CD4-positive, alpha-beta T cell treated with Interleukin-6 for 4 hours (primary cell): ENCODE results near the gene PACSIN2.
"Not testable (repeated sequence)": the region's sequence is repeated elsewhere in the genome, so short reads cannot be mapped to it uniquely, and the experiment has no call there.

Source experiments
- DNase-seq: peaks from one replicate; pipeline ENCODE4 v3.0.0-alpha.2; 2020; ENCODE audit warnings: mixed read lengths

Gene PACSIN2

DNA sequence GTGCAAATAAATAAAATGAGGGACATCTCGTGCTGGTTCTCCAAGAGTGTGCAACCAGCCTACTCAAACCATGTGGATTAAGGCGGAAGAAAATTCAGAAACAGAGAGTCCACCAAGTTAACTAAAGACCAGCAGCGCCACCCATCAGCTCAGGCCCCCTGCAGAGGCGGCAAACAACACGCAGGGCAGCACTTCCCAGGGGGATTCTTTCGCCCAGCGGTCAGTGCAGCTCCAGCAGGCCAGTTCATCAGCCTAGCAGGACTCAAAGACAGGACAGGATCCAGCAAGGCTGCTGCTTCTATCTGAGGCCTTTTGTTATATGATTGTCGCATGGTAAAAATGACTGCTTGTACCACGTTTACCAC lies 51.7 kb downstream of the PACSIN2 start:
- no peak for DNase-seq

DNA sequence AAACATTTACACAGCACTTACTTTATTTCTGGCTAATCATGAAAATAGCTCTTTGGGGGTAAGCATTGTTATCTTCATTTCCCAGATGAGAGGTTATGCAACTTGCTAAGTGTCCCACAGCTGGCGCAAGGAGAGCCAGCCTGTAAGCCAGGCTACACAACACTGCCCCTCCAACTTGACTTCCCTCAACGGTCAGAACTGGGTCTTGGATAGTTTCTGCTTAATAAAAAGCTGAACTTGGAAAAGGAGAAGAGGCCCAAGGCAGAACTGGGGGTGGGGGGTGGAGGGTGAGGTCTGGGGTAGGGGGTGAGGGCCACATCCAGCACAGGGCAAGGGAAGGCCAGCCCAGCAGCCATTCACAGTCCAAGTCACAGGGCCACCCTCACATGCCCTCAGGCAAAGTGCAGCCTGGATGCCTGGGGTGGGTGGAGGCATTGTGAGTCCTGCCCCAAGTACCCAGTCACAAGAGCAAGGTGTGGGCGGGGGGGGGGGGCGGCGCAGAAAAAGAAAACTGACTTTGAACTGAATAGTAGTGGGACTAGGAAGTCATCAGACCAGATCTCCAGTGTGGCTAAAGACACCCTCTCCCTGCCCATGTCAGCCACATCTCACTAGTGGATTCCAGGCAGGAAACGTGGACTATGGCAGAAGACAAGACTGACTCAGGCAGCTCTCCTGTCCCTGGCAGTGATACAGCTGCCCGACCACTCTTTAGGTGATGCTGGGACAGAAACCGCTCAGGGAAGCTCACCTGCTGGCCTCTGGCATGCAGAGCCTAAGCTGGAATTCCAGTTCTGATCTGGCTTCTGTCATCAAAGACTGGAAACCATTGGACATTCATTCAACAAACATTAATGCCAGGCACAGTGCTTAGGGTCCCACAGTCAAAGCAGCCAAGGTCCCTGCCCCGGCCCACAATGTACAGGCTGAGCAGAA lies 52.4 kb downstream of the PACSIN2 start:
- DNase-seq = no peak

- DNase-seq = no peak
Measured at GRCh38 chr22:42961810-42962209, 53.1 kb downstream of the PACSIN2 start.

DNA sequence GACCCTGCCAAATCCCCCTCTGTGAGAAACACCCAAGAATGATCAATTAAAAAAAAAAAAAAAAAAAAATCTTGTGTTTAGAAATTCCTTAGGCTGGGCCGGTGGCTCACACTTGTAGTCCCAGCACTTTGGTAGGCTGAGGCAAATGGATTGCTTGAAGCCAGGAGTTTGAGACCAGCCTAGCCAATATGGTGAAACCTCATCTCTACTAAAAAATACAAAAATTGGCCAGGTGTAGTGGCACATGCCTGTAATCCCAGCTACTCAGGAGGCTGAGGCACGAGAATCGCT lies 53.6 kb downstream of the PACSIN2 start:
- DNase-seq = not testable (repeated sequence)

DNA sequence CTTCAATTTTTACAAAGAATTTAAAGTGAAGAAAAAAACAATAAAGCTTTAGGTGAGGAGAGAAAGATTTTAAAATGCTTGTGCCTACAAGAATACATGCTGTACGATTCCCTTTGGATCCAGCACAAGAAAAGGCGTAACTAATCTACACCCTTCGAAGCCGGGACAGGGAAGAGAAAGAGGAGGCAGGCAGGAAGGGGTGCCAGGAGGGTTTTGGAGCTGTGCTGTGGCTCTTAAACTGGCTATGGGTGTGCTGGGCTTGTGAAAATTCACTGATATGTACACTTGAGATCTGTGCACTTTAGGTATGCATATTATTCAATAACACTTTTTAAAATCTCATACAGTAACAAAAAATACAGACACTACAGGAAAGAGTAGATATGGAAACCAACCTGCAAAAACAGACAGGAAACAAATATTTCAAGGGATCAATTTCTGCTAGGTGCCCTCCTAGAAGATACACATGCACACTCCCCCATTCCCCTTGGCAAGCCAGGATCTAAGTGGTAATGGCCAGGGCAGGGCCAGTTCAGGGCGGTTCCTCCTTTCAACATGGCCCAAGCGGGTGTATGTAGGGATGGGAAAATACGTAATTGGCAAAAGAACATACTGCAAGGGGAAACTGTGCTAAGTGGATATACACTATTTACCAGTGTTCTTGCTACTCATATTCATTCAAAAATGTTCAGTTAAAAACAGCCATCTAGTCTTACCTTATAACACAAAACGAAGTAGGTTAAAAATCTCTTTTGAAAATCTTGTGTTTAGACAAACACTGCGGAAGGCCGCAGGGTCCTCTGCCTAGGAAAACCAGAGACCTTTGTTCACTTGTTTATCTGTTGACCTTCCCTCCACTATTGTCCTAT lies 54.2 kb downstream of the PACSIN2 start:
- no peak for DNase-seq

DNA sequence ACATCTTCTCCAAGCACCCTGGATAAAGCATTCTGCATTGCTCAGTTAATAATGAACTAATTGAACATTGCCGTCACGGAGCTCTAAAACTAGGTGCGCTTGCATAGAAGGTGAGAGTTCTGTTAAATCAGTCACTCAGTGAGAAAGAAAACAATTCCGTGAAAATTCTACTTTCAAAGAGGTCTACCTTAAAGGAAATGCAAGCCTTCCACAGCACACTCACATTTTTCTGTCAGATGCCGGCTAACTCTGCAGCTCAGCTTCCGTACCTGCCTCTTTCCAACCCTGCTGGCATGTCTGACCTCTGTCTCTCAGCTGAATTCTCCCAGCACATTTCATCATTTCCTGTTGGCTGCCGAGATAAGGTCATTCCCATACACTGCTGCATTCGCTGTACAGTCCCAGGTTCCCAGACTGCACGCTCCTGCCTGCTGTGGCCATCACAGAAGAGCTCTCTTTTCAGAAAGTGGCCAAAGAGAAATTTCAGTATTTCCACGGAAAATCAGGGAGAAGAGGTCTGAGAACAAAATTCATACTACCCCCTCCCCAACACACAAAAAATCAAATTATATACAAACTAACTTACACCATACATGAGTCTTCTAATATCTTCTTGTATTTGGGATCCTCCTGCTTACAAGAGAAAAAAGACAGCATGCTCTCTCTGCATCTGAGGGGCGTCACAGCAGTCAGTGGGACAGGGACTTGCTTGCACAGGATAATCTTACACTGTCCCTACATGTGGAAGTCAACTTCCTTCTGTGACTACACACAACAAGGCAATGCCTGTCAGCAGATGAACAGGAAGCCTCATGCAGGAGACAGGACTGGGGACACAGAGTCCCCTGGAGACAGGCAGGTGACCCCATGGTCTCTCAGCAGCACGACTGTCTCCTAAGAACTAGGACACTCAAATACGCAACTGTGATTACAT lies 55.1 kb downstream of the PACSIN2 start:
- DNase-seq = no peak

GRCh38 chr22:42958937-42959336 lies 56.0 kb downstream of the PACSIN2 start:
- DNase-seq = no peak

- no peak for DNase-seq
Measured at GRCh38 chr22:42957958-42958357, 57.0 kb downstream of the PACSIN2 start.

DNA sequence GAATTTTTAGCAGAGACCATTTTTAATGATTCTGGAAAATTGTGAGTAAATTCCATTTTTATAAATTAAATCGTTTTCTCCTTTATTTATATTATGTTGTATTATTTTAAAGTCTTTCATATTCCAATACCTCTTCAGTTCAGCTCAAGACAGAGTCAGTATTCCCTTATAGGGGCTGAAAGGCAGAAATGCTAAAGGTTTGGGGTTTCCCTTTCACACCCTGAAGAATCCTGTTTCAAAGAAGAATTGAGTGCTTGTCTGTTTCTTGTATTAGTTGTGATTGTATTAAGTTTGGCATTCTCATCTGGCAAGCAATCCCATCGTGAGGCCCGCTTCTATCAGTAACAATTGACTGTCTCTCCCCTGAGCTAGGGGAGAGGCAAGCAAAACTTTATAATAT lies 57.4 kb downstream of the PACSIN2 start:
- no peak for DNase-seq

DNA sequence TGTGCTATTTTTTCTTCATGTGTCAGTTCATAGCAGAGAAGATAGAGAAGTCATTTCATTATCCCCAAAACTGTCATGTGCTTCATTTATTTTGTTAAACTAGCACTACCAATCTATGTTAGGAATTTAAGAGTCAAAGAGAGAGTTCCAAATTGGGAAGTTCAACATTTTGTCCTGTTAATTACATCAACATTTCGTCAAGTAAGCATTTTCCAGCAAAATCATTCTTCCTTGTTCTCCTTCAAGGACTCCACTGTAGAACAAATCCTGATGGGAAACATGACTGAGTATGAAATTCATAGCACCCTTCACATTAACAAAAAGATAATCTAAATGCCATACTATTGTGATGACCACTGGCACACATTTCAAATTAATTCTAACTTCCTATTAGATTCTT lies 59.1 kb downstream of the PACSIN2 start:
- DNase-seq = no peak

GRCh38 chr22:42955087-42955635 lies 59.8 kb downstream of the PACSIN2 start:
- no peak for DNase-seq

- not testable (repeated sequence) for DNase-seq
Measured at GRCh38 chr22:42953751-42954150, 61.2 kb downstream of the PACSIN2 start.

- no peak for DNase-seq
Measured at GRCh38 chr22:42951093-42951710, 63.7 kb downstream of the PACSIN2 start.

DNA sequence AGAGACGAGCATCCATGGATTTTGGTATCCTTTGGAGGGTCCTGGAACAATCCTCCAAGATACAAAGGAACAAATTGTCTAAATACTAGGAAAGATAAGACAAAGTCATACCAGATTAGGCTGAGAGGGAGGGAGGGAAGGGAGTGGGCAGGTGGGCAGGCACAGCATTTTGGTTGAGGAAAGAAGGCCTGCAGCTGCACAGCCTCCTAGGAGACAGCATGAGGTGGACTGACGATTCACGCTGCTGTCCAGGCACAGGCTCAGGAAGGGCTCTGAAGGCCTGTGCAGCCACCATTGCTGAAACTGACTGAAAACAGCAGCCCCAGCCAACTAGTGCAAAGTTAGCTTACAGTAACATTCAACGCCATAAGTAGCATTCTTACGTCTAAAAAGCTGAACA lies 64.7 kb downstream of the PACSIN2 start:
- DNase-seq = no peak

DNA sequence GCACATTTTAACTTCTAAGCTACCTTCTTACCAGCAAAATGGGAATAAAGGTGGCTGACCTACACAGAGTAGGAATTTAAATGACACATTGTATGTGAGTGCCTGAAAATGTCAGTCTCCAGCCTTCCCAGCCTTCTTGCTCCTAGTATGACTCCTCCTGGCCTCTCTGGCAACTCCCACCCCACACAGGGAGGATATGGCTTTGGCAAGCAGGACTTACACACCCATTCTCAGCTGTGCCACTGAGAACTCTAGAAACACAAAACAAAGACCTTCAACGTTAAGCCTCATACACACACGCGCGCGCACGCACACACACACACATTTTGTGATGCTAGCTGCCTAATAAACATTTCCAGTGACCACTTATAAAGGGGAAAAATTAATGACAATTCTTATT lies 65.8 kb downstream of the PACSIN2 start:
- no peak for DNase-seq

GRCh38 chr22:42948294-42948693 lies 66.7 kb downstream of the PACSIN2 start:
- no peak for DNase-seq

- DNase-seq = no peak
Measured at GRCh38 chr22:42947211-42947990, 67.5 kb downstream of the PACSIN2 start.

GRCh38 chr22:42946546-42947198 lies 68.3 kb downstream of the PACSIN2 start:
- DNase-seq = no peak

GRCh38 chr22:42945736-42946135 lies 69.2 kb downstream of the PACSIN2 start:
- no peak for DNase-seq

DNA sequence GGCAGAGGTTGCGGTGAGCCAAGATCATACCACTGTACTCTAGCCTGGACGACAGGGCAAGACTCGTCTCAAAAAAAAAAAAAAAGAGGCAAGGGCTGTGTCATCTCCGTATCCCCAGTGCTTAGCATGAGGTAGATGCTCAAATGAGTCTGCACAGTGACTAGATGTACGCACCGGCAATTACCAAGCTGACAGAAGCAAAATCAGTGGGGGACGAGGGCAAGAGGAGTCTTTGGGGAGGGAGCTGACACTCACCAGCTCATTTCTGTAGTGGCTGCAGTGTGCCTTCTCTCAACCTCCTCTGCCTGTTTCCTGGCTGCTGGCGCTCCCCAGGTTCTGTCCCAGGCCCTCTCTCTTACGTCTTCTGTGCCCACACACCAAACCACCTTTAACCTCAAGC lies 69.9 kb downstream of the PACSIN2 start:
- DNase-seq = no peak

GRCh38 chr22:42944409-42944808 lies 70.5 kb downstream of the PACSIN2 start:
- no peak for DNase-seq
